A673 (cell line): Measurements from ENCODE around the gene CBL.

ENCODE experiments used
- EZH2 ChIP-seq: fragments of 200-600 bp; sonication (generic); IDR thresholded peaks from 2 replicates; pipeline ENCODE4 v1.6.1; 2017; ENCODE audit warnings: borderline replicate concordance, low read depth, mild to moderate bottlenecking, mixed read lengths, antibody characterized with exemption, low read length; ENCODE audit not compliant: poor library complexity, severe bottlenecking
- TF ChIP-seq, protein P1 (sequence below): fragments of 300-800, 200-600 bp; sonication (generic); conservative IDR thresholded peaks from 2 replicates; pipeline ENCODE4 v1.5.1; 2017; ENCODE audit warnings: low read depth, mild to moderate bottlenecking, antibody characterized with exemption, low read length, moderate library complexity, mixed read lengths

DNA sequence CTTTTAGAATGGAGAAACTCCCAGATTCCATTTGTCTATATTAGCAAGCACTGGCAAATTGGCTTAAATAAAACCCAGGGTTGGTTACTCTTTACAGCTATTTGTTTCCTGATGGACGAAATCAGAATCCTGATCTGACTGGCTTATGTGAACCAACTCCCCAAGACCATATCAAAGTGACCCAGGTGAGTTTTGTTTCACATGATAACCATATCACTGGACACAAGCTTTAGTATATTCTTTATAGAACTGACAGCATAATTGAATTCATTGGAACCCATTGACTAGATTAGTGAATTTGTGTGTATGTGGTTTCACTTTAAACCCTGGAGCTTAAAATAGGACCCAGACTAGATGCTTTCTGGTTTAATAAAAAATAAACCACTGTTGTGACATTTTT, 71.5 kb downstream of the CBL start:
- TF ChIP-seq, protein P1, sequence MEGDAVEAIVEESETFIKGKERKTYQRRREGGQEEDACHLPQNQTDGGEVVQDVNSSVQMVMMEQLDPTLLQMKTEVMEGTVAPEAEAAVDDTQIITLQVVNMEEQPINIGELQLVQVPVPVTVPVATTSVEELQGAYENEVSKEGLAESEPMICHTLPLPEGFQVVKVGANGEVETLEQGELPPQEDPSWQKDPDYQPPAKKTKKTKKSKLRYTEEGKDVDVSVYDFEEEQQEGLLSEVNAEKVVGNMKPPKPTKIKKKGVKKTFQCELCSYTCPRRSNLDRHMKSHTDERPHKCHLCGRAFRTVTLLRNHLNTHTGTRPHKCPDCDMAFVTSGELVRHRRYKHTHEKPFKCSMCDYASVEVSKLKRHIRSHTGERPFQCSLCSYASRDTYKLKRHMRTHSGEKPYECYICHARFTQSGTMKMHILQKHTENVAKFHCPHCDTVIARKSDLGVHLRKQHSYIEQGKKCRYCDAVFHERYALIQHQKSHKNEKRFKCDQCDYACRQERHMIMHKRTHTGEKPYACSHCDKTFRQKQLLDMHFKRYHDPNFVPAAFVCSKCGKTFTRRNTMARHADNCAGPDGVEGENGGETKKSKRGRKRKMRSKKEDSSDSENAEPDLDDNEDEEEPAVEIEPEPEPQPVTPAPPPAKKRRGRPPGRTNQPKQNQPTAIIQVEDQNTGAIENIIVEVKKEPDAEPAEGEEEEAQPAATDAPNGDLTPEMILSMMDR, result no peak
- no peak for TF ChIP-seq EZH2
